Measurements from ENCODE around the gene ZNRF2. TPM values are rescaled to one million over a fixed set of nuclear protein-coding genes. Genes with fewer than 3 reads are reported as not detected.

Gene ZNRF2
- total RNA-seq, 1 donor from 2014 or later: 31.7 TPM

- Histone ChIP-seq H3K4me1 (peaks cover 3 to 13% of the 10 kb centered on the region in 2 donors), H3K27me3 (no peaks in the 10 kb centered on the region), H3K9me3 (no peaks in the 10 kb centered on the region), H3K36me3 (no peaks in the 10 kb centered on the region), H3K4me3 (peak overlapping the region; percentile 2 to 35), H3K27ac (peak overlapping the region in 1 of 2 donors; percentile 8)
- TF ChIP-seq CTCF (IDR thresholded peaks at IDR 0.05): no peak
- DNase-seq (ENCODE audit: low spot score in 2 of 2): no peak
- intact Hi-C loops (cut with DNase I): no loop called here
Measured at GRCh38 chr7:30321089-30321881, 36.9 kb downstream of the ZNRF2 start.

- intact Hi-C loops (cut with DNase I): no loop called here
- H3K9me3 ChIP-seq: no peaks in the 10 kb centered on the region
- H3K27ac ChIP-seq: no peak overlapping the region
Measured at GRCh38 chr7:30321882-30322192, 37.4 kb downstream of the ZNRF2 start.

GRCh38 chr7:30322271-30323005, 38.0 kb downstream of the ZNRF2 start:
- intact Hi-C loops (cut with DNase I): no loop called here
- DNase-seq (ENCODE audit: low spot score in 2 of 2): no peak
- no peak for TF ChIP-seq CTCF (IDR thresholded peaks at IDR 0.05)
- Histone ChIP-seq H3K27ac (peak overlapping the region in 1 of 2 donors; percentile 21), H3K36me3 (no peaks in the 10 kb centered on the region), H3K4me3 (peak overlapping the region in 1 of 2 donors; percentile 35), H3K27me3 (no peaks in the 10 kb centered on the region), H3K4me1 (peaks cover 3 to 13% of the 10 kb centered on the region in 2 donors), H3K9me3 (no peaks in the 10 kb centered on the region)

More at GRCh38 chr7:30321882-30322192, 37.4 kb downstream of the ZNRF2 start:
- Histone ChIP-seq H3K4me1 (peaks cover 3 to 13% of the 10 kb centered on the region in 2 donors), H3K27me3 (no peaks in the 10 kb centered on the region), H3K4me3 (peak overlapping the region; percentile 2 to 35), H3K36me3 (no peaks in the 10 kb centered on the region)
- no peak for DNase-seq (ENCODE audit: low spot score in 2 of 2)
- no peak for TF ChIP-seq CTCF (IDR thresholded peaks at IDR 0.05)

DNA sequence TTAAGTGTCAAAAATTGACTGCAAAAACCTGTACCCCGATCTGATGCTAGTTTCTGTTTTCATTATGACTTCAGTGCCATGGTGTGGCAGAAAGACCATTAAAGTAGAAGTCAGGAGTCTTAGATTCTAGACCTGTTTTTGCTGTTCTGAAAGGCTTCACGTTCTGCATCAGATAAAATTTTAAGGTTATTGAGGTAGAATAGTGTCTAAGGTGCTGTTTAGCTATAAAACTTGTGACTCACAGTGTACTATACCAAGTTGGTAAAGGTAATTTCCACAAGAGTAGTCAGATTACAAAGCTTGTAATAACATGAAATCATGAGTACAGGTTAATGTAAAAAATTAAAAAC, 38.6 kb downstream of the ZNRF2 start:
- Histone ChIP-seq H3K4me1 (peaks cover 3 to 13% of the 10 kb centered on the region in 2 donors), H3K4me3 (peak overlapping the region in 1 of 2 donors; percentile 35)

GRCh38 chr7:30327813-30328212, 43.4 kb downstream of the ZNRF2 start:
- Histone ChIP-seq H3K9me3 (no peaks in the 10 kb centered on the region), H3K4me3 (no peak overlapping the region), H3K4me1 (no peaks in the 10 kb centered on the region), H3K36me3 (no peaks in the 10 kb centered on the region), H3K27ac (no peak overlapping the region), H3K27me3 (no peaks in the 10 kb centered on the region)
- intact Hi-C loops (cut with DNase I): no loop called here
- no peak for TF ChIP-seq CTCF (IDR thresholded peaks at IDR 0.05)
- DNase-seq (ENCODE audit: low spot score in 2 of 2): no peak

More for the DNA sequence above, 38.6 kb downstream of the ZNRF2 start:
- Histone ChIP-seq H3K36me3 (no peaks in the 10 kb centered on the region), H3K27ac (peak overlapping the region in 1 of 2 donors; percentile 21), H3K27me3 (no peaks in the 10 kb centered on the region), H3K9me3 (no peaks in the 10 kb centered on the region)
- intact Hi-C loops (cut with DNase I): no loop called here
- no peak for DNase-seq (ENCODE audit: low spot score in 2 of 2)
- no peak for TF ChIP-seq CTCF (IDR thresholded peaks at IDR 0.05)
